Activated CD4-positive, alpha-beta T cell treated with anti-CD3 and anti-CD28 coated beads for 1 hour (primary cell): ENCODE results near the gene ZDHHC14.

Experiments used
- DNase-seq: peaks from one replicate; pipeline ENCODE4 v3.0.0-alpha.2; 2020

Gene ZDHHC14

DNA sequence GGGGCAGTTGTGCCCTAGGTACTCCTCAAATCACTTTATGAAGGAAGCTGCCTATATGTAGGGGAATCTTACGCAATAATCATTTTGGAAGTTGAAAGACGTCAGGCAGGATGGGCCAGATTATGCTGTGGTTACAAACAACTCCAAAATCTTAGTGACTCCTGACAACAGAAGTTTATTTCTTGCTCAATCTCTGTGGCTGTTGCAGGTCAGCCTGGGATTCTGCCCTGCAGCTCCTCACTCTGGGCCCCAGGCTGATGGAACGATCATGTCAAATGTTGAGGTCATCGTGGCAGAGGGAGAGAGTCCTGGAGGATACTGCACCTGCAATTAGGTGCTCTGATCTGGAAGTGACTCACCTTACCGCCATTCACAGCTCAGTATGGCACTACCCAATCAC is 88.4 kb downstream of the ZDHHC14 start:
- DNase-seq = no peak

DNA sequence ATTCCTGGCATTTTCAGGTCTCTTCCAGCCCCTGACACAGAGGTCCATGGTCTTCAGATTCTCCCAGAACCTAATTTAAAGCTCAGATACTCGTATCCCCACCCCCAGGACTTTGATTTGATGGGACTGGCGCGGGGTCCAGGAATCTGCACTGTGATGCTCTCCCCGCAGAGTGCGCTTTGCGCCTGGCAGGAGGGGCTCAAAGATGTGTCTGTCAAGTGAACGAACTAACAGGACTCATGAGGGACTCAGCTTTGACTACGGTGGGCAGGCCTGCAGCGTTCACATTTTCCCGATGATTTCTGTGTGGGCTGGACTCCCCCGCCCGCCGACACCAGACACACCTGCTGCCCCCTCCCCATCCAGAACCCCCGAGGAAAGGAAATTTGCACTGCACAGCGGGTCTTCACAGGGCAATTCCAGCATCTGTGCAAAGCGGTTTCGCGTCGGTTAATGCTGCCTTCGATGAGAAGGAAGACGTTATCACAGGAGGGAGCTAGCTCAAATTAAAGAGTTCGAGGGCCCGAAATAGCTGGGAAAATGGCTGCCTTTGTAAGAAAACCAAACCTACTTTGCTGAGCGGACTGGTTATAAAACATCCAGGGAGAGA is 90.2 kb downstream of the ZDHHC14 start:
- DNase-seq = no peak

DNA sequence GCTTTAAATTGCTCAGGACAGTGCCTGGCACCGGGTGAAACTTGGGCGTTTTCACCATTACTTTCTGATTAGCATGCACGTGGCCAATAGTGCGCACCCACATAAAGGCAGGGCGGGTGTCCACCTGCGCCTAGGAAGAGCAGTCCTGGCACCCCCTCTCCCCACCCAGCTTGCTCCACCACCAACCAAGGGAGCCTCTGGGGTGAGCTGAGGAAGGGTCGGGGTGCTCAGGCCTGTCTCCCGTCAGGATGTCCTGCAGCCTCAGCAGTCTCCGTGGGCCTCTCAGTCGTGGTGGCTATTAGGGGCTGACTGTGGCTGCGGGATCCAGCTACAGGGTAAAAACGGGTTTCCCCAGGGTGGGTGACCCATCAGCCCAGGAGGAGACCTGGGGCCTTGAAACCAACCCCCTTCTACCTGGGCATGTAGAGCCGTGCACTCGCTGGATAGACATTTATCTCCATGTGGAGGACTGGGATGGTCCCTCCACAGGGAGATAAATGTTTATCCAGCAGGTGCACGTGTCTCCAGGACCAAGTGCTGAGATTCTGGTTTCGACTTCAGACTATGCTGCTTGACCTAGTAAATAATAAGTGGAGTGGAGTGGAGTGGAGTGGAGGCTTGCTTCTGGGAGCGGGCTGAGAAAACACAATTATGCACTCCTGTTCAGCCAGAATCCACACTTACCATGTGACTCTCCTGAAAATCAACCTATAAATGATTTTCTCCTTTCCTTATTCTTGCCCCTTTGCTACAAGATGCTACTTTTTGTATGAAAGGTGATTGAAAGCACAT is 91.1 kb downstream of the ZDHHC14 start:
- no peak for DNase-seq

DNA sequence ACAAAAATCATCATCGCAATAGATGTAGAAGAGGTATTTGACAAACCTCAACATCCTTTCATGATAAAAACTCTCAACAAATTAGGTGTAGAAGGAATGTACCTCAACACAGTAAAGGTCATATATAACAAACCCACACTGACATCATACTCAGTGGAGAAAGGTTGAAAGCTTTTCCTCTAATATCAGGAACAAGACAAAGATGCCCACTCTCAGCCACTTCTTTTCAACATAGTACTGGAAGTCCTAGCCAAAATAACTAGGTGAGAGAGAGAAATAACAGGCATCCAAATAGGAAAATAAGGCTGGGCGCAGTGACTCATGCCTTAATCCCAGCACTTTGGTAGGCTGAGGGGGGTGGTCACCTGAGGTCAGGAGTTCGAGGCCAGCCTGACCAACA is 95.8 kb downstream of the ZDHHC14 start:
- no peak for DNase-seq

DNA sequence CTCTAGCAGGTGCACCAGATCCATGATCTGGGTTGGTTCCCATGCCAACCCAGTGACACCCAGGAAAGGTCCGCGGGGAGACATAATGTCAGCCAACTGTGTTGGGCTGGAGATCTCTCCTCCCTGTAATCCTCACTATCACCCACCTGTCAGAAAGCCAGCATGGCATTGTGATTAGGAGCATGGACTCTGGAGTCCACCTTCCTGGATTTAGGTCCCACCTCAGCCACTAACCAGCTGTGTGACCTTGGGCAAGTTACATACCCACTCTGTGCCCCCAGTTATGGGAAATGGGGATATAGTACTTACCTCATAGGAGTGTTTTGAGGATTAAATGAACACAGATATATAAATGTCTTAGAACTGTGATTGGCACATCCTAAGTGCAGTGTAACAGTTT is 97.9 kb downstream of the ZDHHC14 start:
- DNase-seq = no peak

DNA sequence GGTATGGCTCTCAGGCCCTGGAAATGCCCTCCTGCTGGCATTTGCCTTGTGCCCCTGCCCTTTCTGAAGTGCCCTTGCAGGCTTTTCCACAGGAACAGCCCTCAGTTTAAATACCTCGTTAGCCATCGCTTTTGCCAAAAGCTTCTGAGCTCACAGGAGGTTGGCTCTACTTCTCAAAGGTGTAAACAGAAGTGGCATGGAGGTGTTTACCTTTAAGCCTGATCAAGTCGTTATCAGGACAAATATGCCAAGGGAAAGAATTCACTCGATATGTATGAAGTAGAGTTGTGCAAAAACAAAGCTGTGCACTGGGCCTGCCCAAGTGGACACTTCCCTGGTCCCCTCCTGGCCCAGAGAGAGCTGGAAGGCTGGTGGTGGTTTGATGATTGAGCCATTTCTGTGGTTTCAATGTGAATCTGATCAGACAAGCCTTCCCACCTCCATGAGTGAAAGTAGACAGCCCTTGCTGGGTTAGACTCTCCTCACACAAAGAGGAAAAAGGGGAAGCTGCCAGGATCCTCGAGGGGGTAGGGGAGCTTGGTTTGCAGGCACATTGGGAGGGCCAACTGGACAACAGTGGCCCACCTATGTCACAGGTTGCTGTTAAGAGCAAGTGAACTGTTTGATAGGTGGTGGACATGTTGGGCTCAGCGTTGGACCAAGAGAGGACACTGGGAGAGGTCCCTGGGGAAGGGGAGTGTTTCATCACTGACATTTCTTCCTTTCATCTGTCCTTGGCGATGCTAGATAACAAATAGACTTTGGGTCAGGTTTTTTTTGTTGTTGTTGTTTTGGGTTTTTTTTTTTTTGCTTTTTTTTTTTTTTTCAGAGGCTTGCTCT is 98.7 kb downstream of the ZDHHC14 start:
- DNase-seq = no peak

DNA sequence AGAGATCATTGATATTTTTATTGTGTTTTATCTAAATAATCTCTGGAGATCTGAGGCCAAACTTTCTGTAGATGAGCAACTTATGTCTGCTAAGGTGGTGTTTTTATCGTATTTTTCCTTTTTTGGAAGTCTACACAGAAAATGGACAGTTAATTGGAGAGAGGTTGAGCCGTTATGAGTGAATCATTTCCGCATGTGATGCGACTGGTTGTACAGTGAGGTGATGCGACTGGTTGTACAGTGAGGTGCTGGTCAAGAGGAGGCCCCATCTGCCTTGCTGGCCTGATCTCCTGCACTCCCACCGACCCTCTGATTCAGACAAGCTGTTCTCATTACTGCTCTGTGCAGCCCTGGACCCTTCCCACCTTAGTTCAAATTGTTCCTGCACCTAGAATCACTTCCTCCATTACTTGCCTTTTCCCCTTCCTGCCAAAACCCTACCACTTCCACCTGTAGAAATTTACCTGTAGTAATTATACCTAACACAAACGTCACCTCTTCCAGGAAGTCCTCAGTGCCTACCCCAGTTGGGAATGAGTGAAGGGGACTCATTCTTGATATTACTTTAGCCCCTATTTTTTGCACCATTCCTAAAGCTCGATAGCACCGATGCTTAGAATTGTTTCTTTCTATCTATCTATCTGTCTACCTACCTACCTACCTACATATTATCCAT is 100.3 kb downstream of the ZDHHC14 start:
- DNase-seq = no peak

DNA sequence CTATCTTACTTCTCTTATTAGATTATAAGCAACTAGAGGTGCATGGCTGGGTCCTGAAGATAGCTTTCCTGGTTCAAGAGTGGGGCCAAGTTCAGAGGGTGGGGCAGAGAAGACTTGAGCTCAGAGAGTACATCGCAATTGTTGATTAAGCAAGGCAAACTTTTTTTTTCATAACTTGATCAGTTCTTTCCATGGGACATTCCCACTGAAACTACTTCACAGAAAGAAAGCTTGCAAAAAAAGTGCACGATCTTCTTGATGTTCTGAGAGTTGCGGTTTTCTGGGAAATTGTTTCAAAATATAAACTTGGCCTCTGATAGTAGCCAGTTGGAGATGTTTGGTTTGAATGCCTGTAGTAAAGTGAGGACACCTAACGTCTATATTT is 100.9 kb downstream of the ZDHHC14 start:
- DNase-seq = no peak

DNA sequence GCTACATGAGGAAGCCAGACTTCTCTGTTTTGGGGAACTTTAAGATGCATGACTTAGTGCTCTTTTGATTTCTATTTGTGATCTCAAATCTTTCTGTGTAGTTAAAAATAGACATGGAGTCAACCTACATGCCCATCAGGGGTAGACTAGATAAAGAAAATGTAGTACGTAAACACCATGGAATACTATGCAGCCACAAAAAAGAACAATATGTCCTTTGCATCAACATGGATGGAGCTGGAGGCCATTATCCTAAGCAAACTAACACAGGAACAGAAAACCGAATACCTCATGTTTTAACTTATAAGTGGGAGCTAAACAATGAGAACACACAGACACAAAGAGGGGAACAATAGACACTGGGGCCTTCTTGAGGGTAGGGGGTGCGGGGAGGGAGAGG is 102.8 kb downstream of the ZDHHC14 start:
- DNase-seq = no peak

DNA sequence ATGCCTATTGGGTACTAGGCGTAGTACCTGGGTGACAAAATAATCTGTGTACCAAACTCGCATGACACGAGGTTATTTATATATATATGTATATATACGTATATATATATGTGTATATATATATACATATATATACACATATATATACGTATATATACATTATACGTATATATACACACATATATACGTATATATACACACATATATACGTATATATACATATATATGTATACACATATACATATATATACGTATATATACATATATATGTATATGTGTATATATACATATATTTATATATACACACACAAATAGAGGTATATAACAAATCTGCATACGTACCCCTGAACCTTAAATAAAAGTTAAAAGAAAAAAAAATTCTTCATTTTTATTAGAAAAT is 103.2 kb downstream of the ZDHHC14 start:
- no peak for DNase-seq

DNA sequence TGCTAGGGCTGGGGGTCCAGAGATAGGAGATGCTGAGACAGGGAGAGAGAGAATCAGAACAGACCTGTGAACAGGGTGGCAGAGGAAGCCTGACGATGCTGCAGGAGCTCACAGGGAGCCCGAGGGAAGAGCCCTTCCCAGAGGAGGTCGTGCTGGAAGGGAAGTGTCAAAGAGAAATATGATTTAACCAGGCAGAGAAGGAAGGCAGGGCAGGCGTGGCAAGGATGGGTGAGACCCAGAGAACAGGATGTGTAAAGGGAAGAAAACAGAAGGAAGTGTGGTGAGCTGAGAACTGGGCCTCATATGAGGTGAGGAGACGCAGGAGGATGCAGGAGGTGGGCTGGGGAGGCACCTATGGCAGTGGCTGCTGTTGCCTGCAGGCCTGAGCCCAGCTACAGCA is 105.6 kb downstream of the ZDHHC14 start:
- DNase-seq = no peak

DNA sequence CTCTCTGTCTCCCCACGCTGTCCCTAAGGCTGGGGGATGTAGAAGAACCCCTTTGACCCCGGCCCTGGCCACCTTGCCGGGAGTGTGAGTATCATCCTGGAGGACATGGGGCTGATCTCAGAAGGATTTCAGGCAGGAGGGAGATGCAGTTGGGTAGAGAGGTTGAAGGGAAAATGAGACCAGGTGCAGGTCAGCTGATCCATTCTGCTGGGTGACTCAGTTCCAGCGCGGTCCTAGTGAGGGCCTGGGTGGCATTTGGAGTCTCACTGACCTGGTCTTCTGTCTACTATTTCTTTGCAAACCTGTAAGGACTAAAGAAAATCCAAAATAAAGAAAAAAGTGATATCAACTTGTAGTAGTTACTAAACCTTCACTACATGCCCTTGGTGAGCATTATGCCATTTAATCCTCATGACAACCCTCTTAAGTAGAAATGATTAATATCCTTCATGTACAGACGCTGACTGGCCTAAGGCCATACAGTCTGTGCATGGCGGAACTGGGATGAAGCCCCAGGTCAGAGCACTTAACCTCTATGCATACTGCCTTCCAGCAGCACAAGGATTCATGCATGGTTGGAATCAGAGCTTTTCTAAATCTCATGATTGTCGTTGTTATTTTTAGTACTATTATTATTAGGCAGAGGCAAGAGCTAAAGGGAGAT is 106.3 kb downstream of the ZDHHC14 start:
- DNase-seq = no peak

DNA sequence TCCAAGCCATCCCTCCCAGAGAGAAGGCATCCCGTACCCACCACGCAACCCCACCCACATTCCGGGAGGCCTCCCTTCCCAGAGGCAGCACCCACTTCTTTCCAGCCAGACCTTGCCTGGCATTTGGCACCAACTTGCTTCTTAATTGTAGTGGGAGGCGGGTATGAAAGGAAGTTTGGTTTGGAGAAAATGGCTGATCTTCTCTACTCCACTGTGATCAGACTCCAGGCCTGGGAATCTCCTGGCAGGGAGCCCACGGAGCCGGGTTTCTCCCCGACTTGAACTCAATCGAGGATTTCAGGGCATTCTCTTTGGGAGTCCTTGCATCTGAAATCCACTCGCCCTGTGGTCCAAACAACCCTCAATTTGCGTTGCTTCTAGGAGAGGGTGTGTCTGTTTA is 107.1 kb downstream of the ZDHHC14 start:
- DNase-seq = no peak

DNA sequence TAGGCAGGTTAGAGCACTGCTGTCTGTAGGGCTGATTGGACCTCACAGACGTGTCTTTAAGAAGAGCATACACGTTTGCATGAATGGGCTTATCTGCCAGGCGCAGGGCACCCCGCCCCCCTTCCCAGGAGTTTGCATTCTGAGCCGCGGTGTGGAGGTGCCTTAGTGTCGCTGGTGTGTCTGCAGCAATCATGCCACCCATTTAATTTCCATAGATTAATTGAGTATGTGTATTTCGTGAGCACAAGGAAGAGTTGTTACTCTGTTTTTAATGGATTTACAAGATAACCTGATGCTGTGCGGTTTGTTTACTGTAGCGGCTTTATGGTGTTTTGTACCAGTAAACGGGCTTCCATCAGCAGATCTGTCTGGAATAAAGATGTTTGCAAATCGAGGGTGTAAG is 107.7 kb downstream of the ZDHHC14 start:
- DNase-seq = no peak

DNA sequence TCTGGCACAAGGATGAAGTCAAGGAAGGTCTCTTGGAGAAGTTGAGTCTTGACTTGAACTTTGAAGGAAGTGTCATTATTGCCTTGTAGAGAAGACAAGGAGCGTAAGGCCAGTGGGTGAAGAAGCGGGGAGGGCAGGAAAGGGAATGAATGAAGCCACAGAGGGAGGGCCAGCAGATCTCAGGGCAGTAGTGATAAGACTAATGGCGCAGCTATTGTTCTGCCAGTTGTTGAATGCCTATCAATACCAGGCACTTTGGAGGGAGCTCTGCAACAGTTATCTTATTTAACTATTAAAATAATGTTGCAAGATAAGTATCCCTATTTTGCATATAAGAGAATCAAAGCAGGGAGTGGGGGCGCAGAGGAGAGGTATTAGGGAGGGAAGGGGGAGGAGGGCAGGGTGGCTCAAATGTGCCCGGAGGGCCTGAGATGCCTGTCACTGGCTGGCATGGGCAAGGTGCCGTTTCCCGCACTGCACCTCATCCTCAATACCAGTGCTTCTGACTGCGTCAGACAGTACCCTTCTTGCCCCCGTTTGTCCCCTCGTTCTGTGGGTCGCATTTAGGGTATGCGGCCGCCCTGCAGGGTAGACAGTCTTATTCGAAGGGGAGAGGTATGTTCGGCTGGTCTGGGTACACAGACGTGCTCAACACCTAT is 109.8 kb downstream of the ZDHHC14 start:
- DNase-seq = no peak

DNA sequence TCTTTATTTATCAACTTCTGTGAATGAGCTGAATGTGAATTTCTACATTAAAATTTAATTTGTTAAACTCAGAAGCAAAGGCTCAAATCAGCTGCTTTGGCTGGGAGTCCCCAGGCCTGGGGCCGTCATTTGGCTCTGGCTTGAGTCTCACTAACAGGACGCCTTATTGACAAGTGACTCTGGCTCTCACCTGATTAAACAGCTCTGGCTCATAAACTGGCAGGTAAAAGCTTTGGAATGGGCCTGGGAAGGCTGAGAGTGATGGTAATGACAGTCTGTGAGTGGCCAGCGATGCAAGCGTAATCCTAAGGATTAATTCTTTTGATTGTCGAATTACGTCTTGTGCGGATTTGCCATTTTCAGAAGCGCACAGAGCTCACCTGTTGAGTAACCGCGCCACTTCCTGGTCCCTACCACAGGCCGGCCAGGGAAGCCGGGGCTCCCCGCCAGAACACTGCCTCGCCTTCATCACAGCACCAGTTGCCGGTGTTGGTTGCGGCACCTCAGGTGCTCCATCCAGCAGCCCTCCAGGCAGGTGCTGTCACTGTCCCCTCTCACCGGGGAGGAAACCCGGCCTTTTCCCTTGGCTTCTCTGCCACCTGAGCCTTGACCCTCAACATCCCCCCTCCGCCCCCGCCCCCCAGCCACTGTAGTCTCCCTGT is 110.7 kb downstream of the ZDHHC14 start:
- DNase-seq = no peak

DNA sequence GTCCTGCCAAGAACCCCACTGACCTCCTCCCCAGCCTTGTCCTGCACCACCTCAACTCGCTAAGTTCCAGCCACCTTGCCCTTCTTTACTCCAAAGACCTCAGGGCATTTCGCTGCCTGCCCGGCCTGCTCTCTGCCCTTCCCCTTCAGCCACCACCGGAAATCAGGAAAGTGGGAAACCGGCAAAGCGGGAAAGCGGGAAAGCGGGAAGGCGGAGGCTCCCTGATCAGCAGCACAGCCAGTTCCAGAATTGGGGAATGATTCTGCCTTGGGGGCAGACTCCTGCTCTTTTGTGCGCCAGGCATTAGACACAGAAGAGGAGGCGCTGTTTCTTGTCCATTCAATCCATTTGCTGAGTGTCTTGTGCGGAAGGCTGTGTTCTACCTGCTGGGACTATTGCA is 111.3 kb downstream of the ZDHHC14 start:
- DNase-seq = no peak

DNA sequence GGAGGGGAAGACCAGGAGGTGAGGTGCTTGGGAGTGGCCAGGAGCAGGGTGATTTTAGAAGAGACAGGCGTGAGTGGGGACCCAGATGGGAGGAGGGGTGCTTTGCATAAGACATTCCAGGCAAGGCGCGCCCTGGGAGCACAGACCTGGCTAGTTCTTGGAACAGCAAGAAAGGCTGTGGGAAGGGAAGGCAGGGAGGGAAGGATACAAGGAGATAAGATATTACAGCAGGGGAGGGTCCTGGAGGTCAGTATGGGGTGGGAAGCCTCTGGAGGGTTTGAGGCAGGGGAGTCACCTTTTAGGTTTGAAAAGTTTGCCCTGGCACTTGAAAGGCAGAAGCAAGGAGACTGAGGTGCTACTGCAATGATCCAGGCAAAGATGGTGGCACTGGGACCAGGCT is 111.8 kb downstream of the ZDHHC14 start:
- no peak for DNase-seq

DNA sequence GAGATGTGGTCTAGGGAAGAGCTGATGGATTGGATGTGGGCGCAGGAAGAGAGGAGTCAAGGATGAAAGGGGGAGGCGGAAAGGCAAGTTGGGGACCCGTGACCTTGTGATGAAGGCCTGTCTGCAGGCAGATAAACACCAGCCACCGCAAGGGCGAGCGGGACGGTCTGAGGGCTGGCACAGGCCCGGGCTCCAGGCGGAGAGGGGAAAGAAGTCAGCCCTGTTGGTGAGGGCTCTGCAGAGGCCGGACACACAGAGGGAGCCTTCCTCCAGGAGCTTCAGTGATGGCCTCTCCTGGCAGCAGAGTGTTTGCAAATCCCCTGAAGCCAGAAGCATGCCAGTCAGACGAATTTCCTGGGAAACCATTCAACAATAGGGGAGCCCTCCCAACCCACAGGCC is 112.2 kb downstream of the ZDHHC14 start:
- DNase-seq = no peak

DNA sequence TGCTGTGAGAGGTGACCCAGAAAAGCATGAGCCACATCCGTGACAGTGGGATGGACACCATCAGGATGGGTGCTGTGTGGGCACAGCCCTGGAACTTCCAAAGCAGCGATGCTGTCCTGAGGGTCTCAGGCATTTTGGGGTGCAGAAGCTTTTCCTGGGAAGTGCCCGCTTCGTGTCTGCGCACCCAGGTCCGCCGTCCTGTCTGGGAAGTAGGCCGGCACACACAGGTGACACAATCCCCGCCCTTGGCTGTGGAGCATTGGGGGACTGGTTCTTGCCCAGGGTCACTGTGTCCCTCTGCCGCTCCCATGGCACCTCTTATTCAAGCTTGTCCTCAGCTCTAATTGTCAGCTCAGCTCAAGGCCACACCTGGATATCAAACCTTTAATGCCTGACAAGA is 112.6 kb downstream of the ZDHHC14 start:
- no peak for DNase-seq

DNA sequence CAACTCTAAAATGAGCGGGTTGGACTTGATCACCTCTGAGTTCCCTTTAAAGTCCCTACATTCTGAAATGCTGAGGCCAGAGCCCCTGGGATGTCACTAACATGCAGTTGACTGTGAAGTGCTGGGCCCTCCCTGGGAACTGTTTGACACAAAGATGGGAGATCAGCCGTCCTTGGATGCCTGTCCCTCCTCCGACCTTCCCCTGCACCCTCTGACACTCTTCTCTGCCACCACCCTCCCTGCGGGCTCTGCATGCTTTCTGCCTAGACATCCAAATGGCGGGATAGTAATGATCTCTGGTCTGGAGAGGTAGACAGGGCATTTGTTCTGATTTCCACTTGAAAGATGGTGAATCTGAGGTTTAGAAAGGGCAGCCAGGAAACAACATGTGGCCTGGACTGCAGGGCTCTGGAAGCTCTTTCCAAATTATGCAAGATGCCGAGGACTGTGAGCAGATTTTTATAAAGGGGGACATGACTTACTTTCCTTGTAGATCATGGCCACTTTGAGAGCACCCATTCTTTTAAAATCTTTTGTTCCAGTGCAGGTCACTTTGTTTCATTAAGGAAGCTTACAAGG is 113.2 kb downstream of the ZDHHC14 start:
- no peak for DNase-seq
